HUES64 (cell line): ENCODE results near the gene MYNN.

Experiments used
- H3K27ac ChIP-seq: 2 replicates; pipeline ENCODE4 v1.7.0; 2013; ENCODE audit warnings: low read depth, low read length, inconsistent platforms
- H3K27me3 ChIP-seq: 2 replicates; pipeline ENCODE4 v1.6.1; 2013; ENCODE audit warnings: mild to moderate bottlenecking, low read length; ENCODE audit not compliant: insufficient read depth
- H3K36me3 ChIP-seq: 2 replicates; pipeline ENCODE4 v1.6.1; 2013; ENCODE audit warnings: mild to moderate bottlenecking, low read length; ENCODE audit not compliant: insufficient read depth
- H3K4me1 ChIP-seq: 2 replicates; pipeline ENCODE4 v1.6.1; 2013; ENCODE audit warnings: mild to moderate bottlenecking, low read length, moderate library complexity; ENCODE audit not compliant: insufficient read depth
- H3K4me3 ChIP-seq: 2 replicates; pipeline ENCODE4 v1.5.1; 2013; ENCODE audit warnings: mild to moderate bottlenecking, low read length, moderate library complexity
- H3K9ac ChIP-seq: 2 replicates; pipeline ENCODE4 v1.6.1; 2013; ENCODE audit warnings: mild to moderate bottlenecking, low read depth, low read length
- H3K9me3 ChIP-seq: 2 replicates; pipeline ENCODE4 v1.6.1; 2013; ENCODE audit warnings: low read depth, low read length; ENCODE audit not compliant: insufficient read depth
- WGBS: fragments of 150-250, 120-280 bp; methylation state at CpG from one replicate; pipeline ENCODE4 v1.1.7; 2013; ENCODE audit warnings: missing lambda C conversion rate; 5-methylcytosine and 5-hydroxymethylcytosine counted together

Gene MYNN

GRCh38 chr3:169813278-169813677 is 40.1 kb downstream of the MYNN start:
- H3K27ac ChIP-seq, result no peak overlapping the region
- H3K27me3 ChIP-seq, result peaks cover 17% of the 10 kb centered on the region; the same call in 1 of the 2 replicates
- H3K9ac ChIP-seq, result no peak overlapping the region
- peaks cover 9% of the 10 kb centered on the region; the same call in 1 of the 2 replicates for H3K9me3 ChIP-seq
- no peaks in the 10 kb centered on the region for H3K36me3 ChIP-seq
- 76% methylated on average over 8 of the region's 8 CpGs for WGBS
- peak overlapping the region; percentile 52 for H3K4me3 ChIP-seq
- peaks cover 16% of the 10 kb centered on the region for H3K4me1 ChIP-seq

GRCh38 chr3:169813757-169814517 is 40.7 kb downstream of the MYNN start:
- 82% methylated on average over 27 of the region's 27 CpGs for WGBS
- H3K27me3 ChIP-seq, result peaks cover 17% of the 10 kb centered on the region; the same call in 1 of the 2 replicates
- H3K9ac ChIP-seq, result no peak overlapping the region
- no peak overlapping the region for H3K27ac ChIP-seq
- 0 out of 2 replicates have a peak overlapping the region, but pooled peaks have one; percentile 52 for H3K4me3 ChIP-seq
- H3K36me3 ChIP-seq, result no peaks in the 10 kb centered on the region
- peaks cover 9% of the 10 kb centered on the region; the same call in 1 of the 2 replicates for H3K9me3 ChIP-seq
- peaks cover 16% of the 10 kb centered on the region for H3K4me1 ChIP-seq

GRCh38 chr3:169815590-169816150 is 42.5 kb downstream of the MYNN start:
- no peak overlapping the region for H3K27ac ChIP-seq
- WGBS, result 97% methylated on average over 4 of the region's 4 CpGs
- H3K4me3 ChIP-seq, result no peak overlapping the region
- no peaks in the 10 kb centered on the region for H3K36me3 ChIP-seq
- H3K27me3 ChIP-seq, result peaks cover 17% of the 10 kb centered on the region; the same call in 1 of the 2 replicates
- peaks cover 16% of the 10 kb centered on the region for H3K4me1 ChIP-seq
- H3K9me3 ChIP-seq, result peaks cover 9% of the 10 kb centered on the region; the same call in 1 of the 2 replicates
- H3K9ac ChIP-seq, result no peak overlapping the region

- H3K4me3 ChIP-seq, result no peak overlapping the region
- H3K27ac ChIP-seq, result no peak overlapping the region
- peaks cover 9% of the 10 kb centered on the region; the same call in 1 of the 2 replicates for H3K9me3 ChIP-seq
- H3K36me3 ChIP-seq, result no peaks in the 10 kb centered on the region
- H3K27me3 ChIP-seq, result peaks cover 6% of the 10 kb centered on the region; the same call in 1 of the 2 replicates
- no peak overlapping the region for H3K9ac ChIP-seq
- WGBS, result 97% methylated on average over 1 of the region's 2 CpGs
- H3K4me1 ChIP-seq, result peaks cover 3% of the 10 kb centered on the region; the same call in 1 of the 2 replicates
Observed at GRCh38 chr3:169818316-169818715, 45.1 kb downstream of the MYNN start.

GRCh38 chr3:169822091-169822490 is 48.9 kb downstream of the MYNN start:
- WGBS, result 95% methylated on average over 15 of the region's 15 CpGs
- H3K27me3 ChIP-seq, result no peaks in the 10 kb centered on the region

GRCh38 chr3:169822540-169822939 is 49.3 kb downstream of the MYNN start:
- H3K4me1 ChIP-seq, result no peaks in the 10 kb centered on the region
- no peak overlapping the region for H3K9ac ChIP-seq
- no peaks in the 10 kb centered on the region for H3K27me3 ChIP-seq
- H3K4me3 ChIP-seq, result no peak overlapping the region
- no peaks in the 10 kb centered on the region for H3K9me3 ChIP-seq
- no peaks in the 10 kb centered on the region for H3K36me3 ChIP-seq
- H3K27ac ChIP-seq, result no peak overlapping the region
- 94% methylated on average over 20 of the region's 20 CpGs for WGBS

More at GRCh38 chr3:169822091-169822490, 48.9 kb downstream of the MYNN start:
- no peaks in the 10 kb centered on the region for H3K36me3 ChIP-seq
- no peaks in the 10 kb centered on the region for H3K4me1 ChIP-seq
- H3K9ac ChIP-seq, result no peak overlapping the region
- H3K9me3 ChIP-seq, result no peaks in the 10 kb centered on the region
- H3K27ac ChIP-seq, result no peak overlapping the region
- H3K4me3 ChIP-seq, result no peak overlapping the region

- no peak overlapping the region for H3K27ac ChIP-seq
- 93% methylated on average over 5 of the region's 6 CpGs for WGBS
- H3K4me1 ChIP-seq, result no peaks in the 10 kb centered on the region
- no peak overlapping the region for H3K9ac ChIP-seq
- no peaks in the 10 kb centered on the region for H3K27me3 ChIP-seq
- no peak overlapping the region for H3K4me3 ChIP-seq
- no peaks in the 10 kb centered on the region for H3K9me3 ChIP-seq
- no peaks in the 10 kb centered on the region for H3K36me3 ChIP-seq
Observed at GRCh38 chr3:169822983-169823382, 49.8 kb downstream of the MYNN start.

- H3K36me3 ChIP-seq, result no peaks in the 10 kb centered on the region
- H3K4me3 ChIP-seq, result no peak overlapping the region
- H3K9me3 ChIP-seq, result no peaks in the 10 kb centered on the region
- 94% methylated on average over 3 of the region's 3 CpGs for WGBS
- no peaks in the 10 kb centered on the region for H3K27me3 ChIP-seq
- no peaks in the 10 kb centered on the region for H3K4me1 ChIP-seq
- no peak overlapping the region for H3K27ac ChIP-seq
- no peak overlapping the region for H3K9ac ChIP-seq
Observed at GRCh38 chr3:169825316-169825715, 52.1 kb downstream of the MYNN start.

GRCh38 chr3:169827712-169828111 is 54.5 kb downstream of the MYNN start:
- WGBS, result 85% methylated on average over 4 of the region's 4 CpGs
- no peaks in the 10 kb centered on the region for H3K27me3 ChIP-seq

GRCh38 chr3:169835533-169835932 is 62.3 kb downstream of the MYNN start:
- Histone ChIP-seq H3K9me3 (no peaks in the 10 kb centered on the region), H3K4me1 (no peaks in the 10 kb centered on the region), H3K9ac (no peak overlapping the region), H3K36me3 (no peaks in the 10 kb centered on the region), H3K4me3 (no peak overlapping the region), H3K27ac (no peak overlapping the region), H3K27me3 (no peaks in the 10 kb centered on the region)
- 94% methylated on average over 1 of the region's 1 CpG for WGBS

More at GRCh38 chr3:169827712-169828111, 54.5 kb downstream of the MYNN start:
- Histone ChIP-seq H3K4me1 (no peaks in the 10 kb centered on the region), H3K36me3 (no peaks in the 10 kb centered on the region), H3K4me3 (no peak overlapping the region), H3K9ac (no peak overlapping the region), H3K9me3 (no peaks in the 10 kb centered on the region), H3K27ac (no peak overlapping the region)
